ENCODE measurements around the gene DPP10. TPM values are rescaled to one million over a fixed set of nuclear protein-coding genes. Genes with fewer than 3 reads are reported as not detected.

Gene DPP10
- total RNA-seq, 2 experiments from 2014 or later = not detected

DNA sequence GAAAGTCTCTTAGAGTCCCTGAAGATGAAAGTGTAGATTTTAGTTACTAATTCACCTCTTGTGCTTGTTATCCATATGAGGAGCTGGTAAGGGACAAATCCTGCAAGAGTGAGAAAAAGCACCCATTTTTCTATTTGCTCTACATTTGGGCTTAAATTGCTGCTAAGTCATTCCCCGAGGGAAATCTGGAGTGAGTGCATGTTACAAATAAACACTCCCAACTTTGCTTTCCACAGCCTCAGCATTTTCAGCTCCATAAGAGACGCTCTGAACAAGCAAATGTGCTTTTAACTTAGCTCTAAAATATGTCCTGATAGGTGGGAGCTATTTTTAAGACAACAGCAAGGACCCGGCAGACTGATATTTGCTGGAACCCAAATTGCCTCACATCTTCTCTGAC is 126.7 kb downstream of the DPP10 start:
- Mint-ChIP-seq H3K4me1 (ENCODE audit: low read depth) (no peaks in the 10 kb centered on the region), H3K27me3 (no peaks in the 10 kb centered on the region), H3K4me3 (no peak overlapping the region), H3K27ac (no peak overlapping the region), H3K9me3 (no peaks in the 10 kb centered on the region), H3K36me3 (ENCODE audit: low read depth) (no peaks in the 10 kb centered on the region)
- intact Hi-C loops (cut with micrococcal nuclease) = no loop called here
- no peak for TF ChIP-seq CTCF (IDR thresholded peaks at IDR 0.05)
- no peak for DNase-seq
- ChIA-PET POLR2A (no interaction called here), CTCF (no interaction called here)
- no peak for ATAC-seq

DNA sequence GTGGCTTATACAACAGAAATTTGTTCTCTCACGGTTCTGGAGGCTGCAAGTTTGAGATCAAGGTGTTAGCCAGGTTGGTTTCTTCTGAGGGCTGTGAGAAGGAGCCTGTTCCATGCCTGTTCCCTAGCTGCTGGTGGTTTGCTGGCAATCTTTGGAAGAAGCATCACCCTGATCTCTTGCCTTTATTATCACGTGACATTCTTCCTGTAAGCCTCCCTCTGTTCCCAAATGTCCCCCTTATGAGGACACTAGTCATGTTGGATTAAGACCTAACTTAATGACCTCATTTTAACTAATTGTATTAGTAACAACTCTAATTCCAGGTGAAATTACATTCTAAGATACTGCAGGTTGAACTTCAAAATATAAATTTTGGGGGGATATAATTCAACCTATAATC is 135.2 kb downstream of the DPP10 start:
- intact Hi-C loops (cut with micrococcal nuclease) = no loop called here
- Mint-ChIP-seq H3K36me3 (ENCODE audit: low read depth) (no peaks in the 10 kb centered on the region), H3K4me1 (ENCODE audit: low read depth) (no peaks in the 10 kb centered on the region), H3K27ac (no peak overlapping the region), H3K4me3 (no peak overlapping the region), H3K9me3 (no peaks in the 10 kb centered on the region), H3K27me3 (peaks cover 2% of the 10 kb centered on the region)
- DNase-seq (no peak), ATAC-seq (no peak)
- TF ChIP-seq CTCF (IDR thresholded peaks at IDR 0.05) = no peak
- ChIA-PET POLR2A (no interaction called here), CTCF (no interaction called here)

GRCh38 chr2:114579542-114579941 is 137.1 kb downstream of the DPP10 start:
- ATAC-seq (no peak), DNase-seq (no peak)
- Mint-ChIP-seq H3K4me1 (ENCODE audit: low read depth) (no peaks in the 10 kb centered on the region), H3K4me3 (no peak overlapping the region), H3K27ac (no peak overlapping the region), H3K36me3 (ENCODE audit: low read depth) (no peaks in the 10 kb centered on the region), H3K9me3 (no peaks in the 10 kb centered on the region), H3K27me3 (peaks cover 1% of the 10 kb centered on the region)
- intact Hi-C loops (cut with micrococcal nuclease) = no loop called here
- TF ChIP-seq CTCF (IDR thresholded peaks at IDR 0.05) = no peak
- POLR2A ChIA-PET = no interaction called here
- CTCF ChIA-PET = no interaction called here

DNA sequence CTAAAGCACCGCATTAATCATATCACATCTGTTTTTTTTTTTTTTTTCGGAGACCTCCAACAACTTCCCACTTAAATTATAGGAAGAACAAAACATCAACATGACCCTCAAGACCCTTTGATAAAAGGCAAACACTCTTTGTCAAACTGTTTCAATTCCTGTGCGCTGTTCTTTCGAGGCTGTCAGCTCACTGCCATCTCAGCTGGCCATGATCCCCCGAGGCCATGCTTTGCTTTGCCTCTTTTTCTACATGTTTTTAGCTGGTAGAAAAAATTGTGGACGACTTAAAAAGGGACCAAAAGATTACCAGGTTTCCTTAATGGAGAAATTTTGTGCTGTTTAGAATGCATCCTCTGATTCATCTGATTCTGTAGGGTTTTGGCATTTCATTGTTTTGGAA is 138.2 kb downstream of the DPP10 start:
- ChIA-PET CTCF (no interaction called here), POLR2A (no interaction called here)
- H3K4me3 Mint-ChIP-seq = no peak overlapping the region
- H3K4me1 Mint-ChIP-seq (ENCODE audit: low read depth) = no peaks in the 10 kb centered on the region
- no peaks in the 10 kb centered on the region for H3K27me3 Mint-ChIP-seq
- no peak for ATAC-seq
- TF ChIP-seq CTCF (IDR thresholded peaks at IDR 0.05) = no peak
- H3K27ac Mint-ChIP-seq = no peak overlapping the region
- DNase-seq = no peak
- H3K36me3 Mint-ChIP-seq (ENCODE audit: low read depth) = no peaks in the 10 kb centered on the region
- no peaks in the 10 kb centered on the region for H3K9me3 Mint-ChIP-seq
- intact Hi-C loops (cut with micrococcal nuclease) = no loop called here

DNA sequence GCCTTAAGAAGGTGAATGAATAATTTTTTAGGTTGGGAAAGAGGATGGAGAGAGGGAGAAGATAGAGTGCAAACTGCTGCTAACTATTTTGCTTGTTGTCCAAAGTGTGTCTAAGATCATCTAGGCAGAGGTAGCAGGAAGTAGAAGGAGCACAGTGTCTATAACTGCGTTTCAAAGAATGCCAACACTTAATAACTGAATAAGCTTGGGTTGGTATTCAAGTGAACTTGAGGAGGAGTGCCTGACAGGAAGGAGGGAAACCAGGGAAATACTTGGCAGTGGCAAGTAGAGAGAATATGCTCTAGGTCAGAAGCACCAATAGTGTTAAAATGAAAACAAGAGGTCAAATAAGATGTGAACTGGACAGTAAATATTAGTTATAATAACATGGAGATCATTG is 155.9 kb downstream of the DPP10 start:
- ChIA-PET POLR2A (no interaction called here), CTCF (no interaction called here)
- intact Hi-C loops (cut with micrococcal nuclease) = no loop called here
- DNase-seq (no peak), ATAC-seq (no peak)
- Mint-ChIP-seq H3K4me1 (ENCODE audit: low read depth) (no peaks in the 10 kb centered on the region), H3K9me3 (no peaks in the 10 kb centered on the region), H3K27me3 (no peaks in the 10 kb centered on the region), H3K27ac (no peak overlapping the region), H3K4me3 (no peak overlapping the region), H3K36me3 (ENCODE audit: low read depth) (no peaks in the 10 kb centered on the region)
- no peak for TF ChIP-seq CTCF (IDR thresholded peaks at IDR 0.05)

All from activated CD8-positive, alpha-beta T cell treated with anti-CD3 and anti-CD28 coated beads for 36 hours (primary cell).